Astrocyte of the spinal cord (primary cell): ENCODE measurements around the gene GAS7.
A peak's percentile ranks its signal among the peaks of the same experiment; 100 is the strongest.

ENCODE experiments used
- DNase-seq: peaks from one replicate; pipeline ENCODE4 v3.0.0; 2011; ENCODE audit warnings: low read depth, low spot score
- H3K4me3 ChIP-seq: 2 replicates; pipeline ENCODE4 v1.5.1; 2011; ENCODE audit warnings: low read depth, mild to moderate bottlenecking, low read length, moderate library complexity
- CTCF ChIP-seq: IDR thresholded peaks from 2 replicates; pipeline ENCODE4 v1.5.1; 2012; ENCODE audit warnings: low read depth, mild to moderate bottlenecking, low read length, inconsistent platforms
- in situ Hi-C: cut with HindIII; loops from 2 replicates; pipeline ENCODE4 v1.10.0; 2017; ENCODE audit warnings: low sequenced_read_pairs

GAS7 gene

GRCh38 chr17:9991351-9991750, 207.1 kb downstream of the GAS7 start:
- TF ChIP-seq CTCF, result no peak
- H3K4me3 ChIP-seq, result no peak overlapping the region
- no peak for DNase-seq
- in situ Hi-C loops, result no loop called here

GRCh38 chr17:9987779-9988585, 210.4 kb downstream of the GAS7 start:
- peak; percentile 63 for TF ChIP-seq CTCF
- DNase-seq, result no peak
- in situ Hi-C loops, result no loop called here
- no peak overlapping the region for H3K4me3 ChIP-seq

GRCh38 chr17:9986754-9987382, 211.5 kb downstream of the GAS7 start:
- TF ChIP-seq CTCF, result no peak
- H3K4me3 ChIP-seq, result no peak overlapping the region
- DNase-seq, result no peak
- in situ Hi-C loops, result no loop called here

- in situ Hi-C loops, result no loop called here
- H3K4me3 ChIP-seq, result no peak overlapping the region
Observed at GRCh38 chr17:9985646-9986045, 212.8 kb downstream of the GAS7 start.

GRCh38 chr17:9984768-9985167, 213.6 kb downstream of the GAS7 start:
- in situ Hi-C loops, result no loop called here
- no peak overlapping the region for H3K4me3 ChIP-seq
- no peak for TF ChIP-seq CTCF

More at GRCh38 chr17:9985646-9986045, 212.8 kb downstream of the GAS7 start:
- DNase-seq, result no peak
- no peak for TF ChIP-seq CTCF

GRCh38 chr17:9982159-9982558, 216.2 kb downstream of the GAS7 start:
- no peak for TF ChIP-seq CTCF
- in situ Hi-C loops, result no loop called here
- H3K4me3 ChIP-seq, result no peak overlapping the region
- no peak for DNase-seq

More at GRCh38 chr17:9984768-9985167, 213.6 kb downstream of the GAS7 start:
- DNase-seq, result no peak
